ENCODE measurements around the gene CS.
"Not testable (repeated sequence)": the region's sequence is repeated elsewhere in the genome, so short reads cannot be mapped to it uniquely, and the experiment has no call there.

The CS gene

DNA sequence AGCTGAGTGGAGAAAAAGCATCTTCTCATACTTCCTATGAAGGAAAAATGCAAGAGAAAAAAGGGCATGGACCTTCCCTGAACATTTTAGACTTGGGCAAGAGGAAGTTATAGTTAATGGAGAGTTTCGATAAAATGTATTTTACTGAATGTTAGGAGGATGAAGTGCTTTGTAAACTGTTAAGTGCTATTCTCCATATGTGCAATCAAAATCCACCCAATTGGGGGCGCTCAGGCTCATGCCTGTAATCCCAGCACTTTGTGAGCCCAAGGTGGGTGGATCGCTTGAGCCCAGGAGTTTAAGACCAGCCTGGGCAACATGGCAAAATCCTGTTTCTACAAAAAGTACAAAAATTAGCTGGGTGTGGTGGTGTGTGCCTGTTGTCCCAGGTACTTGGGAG, 17.5 kb upstream of the CS start:
- no peak for DNase-seq

DNA sequence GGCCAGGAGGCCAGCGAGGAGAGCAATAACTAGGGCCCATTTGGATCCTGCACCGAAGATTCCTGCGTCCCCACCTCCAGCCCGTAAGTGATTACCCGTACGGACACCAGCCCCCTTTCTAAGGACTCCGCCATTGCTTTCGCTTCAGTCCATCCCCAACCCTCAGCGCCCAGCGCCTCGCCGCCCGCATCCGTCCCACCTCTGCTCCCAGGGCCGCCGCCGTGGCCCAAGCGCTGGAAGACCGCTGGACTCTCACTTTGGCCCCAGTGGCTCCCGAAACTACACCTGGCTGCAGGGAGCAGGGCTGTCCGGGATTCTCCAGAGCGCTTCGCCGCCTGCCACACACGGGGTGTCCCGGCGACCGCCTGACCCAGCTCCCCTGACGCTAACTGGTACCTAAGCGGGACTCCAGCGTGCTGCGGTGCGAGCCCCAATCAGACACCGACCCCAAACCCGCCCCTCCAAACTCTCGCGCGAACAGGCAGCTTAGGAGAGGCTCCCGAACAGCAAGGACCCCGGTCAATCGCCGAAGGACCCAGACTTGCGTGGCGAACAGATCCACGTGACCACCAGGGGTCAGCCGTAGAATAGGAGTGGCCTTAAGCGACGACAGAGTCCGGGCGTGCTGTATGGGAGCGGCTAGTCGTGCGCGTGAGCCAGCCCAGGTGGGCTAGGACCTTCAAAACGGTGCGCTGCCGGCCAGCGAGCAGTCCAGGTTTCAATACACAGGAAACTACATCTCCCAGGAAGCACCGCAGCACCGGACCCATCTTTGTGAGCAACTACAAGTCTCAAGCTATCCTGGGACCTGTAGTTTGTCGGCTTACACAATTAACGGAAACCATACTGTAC, 15.7 kb upstream of the CS start, which contains the start of gene CNPY2:
TSS of gene CNPY2 (minus strand) at position 367 of the 852 bp plus-strand sequence. CDS start 771 bp downstream, outside the sequence.
- DNase-seq, result peak; percentile 80

DNA sequence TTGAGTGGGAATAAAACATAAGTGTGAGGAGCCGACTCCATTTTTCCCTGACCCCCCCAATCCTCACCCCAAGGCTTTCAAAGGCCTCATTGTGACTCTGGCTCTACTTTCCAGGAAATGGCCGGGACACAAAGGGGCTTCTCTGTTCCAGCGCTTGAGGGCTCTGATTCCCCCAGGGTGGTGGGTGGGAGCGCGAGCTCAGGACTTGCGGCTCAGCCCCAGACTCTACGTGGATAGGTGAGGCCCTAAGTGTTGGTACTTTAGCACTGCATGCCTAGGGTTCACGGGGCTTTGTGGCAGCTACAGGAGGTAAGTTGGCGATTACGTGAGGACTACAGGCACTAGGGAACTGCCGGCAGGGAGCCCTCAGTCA, 15.1 kb upstream of the CS start:
- DNase-seq, result no peak

DNA sequence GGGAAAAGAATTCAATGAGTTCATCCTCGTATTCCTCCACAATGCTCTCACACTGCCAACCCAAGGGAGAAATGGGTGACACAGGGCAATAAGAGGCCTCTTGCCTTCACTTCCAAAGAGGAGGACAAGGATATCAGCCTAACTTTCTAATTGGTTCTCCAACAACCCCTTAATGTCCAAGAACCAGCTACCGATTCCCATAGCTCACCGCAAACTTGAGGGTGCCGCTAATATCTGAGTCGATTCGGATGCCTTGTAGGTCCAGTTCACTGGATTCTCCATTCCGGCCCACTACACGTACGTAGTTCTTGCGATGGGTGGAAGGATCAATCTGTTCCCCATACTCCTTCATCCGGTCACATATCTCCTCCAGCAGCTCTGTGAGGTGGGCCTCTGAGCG, 10.9 kb upstream of the CS start:
- DNase-seq, result no peak

DNA sequence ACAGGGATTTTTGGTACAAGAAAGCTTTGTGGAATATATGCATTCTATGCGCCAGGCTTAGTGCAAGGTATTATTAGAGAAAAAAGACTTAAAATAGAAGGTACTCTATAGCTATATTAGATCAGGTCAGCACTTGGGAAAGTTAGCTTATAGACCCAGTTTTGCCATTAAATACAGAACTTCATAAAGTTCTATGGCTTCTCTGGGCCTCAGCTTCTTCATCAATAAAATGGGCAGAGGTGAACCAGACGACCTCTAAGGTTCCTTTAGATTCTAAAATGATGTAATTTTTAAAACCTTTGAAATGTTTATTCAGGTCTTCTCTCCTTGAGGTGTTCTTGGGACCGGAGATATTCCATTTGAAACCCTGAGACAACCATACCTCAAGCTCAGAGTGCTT, 8.6 kb upstream of the CS start:
- DNase-seq, result no peak

DNA sequence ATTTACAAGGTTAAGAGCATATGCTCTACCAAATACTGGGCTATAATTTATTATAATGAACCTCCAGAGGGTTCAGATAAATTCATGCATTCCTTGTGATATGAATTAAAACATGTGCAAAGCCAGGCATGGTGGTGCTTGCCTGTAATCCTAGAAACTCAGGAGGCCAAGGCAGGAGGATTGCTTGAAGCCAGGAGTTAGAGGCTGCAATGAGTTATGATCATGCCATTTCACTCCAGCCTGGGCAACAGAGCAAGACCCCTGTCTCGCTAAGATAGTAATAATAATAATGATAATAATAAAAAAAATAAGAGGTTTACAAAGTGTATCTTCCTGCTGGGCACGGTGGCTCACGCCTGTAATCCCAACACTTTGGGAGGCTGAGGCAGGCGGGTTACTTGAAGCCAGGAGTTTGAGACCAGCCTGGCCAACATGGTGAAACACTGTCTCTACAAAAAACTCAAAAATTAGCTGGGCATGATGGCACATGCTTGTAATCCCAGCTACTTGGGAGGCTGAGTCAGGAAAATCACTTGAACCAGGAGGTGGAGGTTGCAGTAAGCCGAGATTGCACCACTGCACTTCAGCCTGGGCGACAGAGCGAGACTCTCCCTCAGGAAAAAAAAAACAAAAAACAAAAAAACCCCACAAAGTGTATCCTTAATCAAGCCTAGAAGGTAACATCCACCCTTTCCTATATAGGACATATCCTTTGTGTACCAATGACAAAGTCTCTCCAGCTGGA, 7.3 kb upstream of the CS start:
- DNase-seq, result no peak

DNA sequence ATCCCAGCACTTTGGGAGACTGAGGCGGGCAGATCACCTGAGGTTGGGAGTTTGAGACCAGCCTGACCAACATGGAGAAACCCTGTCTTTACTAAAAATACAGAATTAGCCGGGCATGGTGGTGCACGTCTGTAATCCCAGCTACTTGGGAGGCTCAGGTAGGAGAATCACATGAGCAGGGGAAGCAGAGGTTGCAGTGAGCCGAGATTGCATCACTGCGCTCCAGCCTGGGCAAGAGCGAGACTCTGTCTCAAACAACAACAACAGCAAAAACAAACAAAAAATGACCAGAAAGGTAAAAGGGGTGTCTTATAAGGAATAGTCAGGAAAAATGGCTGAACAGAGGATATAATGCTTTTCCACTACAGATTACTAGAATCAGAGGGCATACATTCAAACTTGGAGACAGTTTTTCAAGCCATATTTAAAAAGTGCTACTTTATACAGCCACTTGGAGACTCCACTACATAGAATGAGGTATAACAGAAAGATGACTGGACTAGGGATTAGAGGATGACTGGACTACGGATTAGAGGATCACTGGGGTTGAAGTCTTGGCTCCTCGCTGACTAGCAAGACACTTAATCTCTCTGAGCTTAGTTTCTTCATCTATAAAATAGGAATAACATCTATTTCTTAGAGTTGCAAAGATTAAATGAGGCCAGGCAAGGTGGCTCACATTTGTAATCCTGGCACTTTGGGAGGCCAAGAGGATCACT, 4.9 kb upstream of the CS start:
- no peak for DNase-seq

DNA sequence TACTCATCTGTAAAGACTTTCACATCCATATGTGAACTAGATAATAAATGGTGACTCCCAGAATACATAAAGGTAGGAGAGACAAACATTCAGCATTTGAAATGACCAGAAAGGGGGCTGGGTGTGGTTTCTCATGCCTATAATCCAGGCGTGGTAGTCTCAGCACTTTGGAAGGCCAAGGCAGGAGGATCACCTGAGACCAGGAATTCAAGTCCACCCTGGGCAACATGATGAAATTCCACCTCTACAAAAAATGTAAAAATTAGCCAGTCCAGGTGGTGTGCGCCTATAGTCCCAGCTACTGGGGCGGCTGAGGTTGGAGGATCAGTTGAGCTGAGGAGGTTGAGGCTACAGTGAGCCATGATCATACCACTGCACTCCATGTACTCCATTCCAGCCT, 4.1 kb upstream of the CS start:
- DNase-seq, result no peak

DNA sequence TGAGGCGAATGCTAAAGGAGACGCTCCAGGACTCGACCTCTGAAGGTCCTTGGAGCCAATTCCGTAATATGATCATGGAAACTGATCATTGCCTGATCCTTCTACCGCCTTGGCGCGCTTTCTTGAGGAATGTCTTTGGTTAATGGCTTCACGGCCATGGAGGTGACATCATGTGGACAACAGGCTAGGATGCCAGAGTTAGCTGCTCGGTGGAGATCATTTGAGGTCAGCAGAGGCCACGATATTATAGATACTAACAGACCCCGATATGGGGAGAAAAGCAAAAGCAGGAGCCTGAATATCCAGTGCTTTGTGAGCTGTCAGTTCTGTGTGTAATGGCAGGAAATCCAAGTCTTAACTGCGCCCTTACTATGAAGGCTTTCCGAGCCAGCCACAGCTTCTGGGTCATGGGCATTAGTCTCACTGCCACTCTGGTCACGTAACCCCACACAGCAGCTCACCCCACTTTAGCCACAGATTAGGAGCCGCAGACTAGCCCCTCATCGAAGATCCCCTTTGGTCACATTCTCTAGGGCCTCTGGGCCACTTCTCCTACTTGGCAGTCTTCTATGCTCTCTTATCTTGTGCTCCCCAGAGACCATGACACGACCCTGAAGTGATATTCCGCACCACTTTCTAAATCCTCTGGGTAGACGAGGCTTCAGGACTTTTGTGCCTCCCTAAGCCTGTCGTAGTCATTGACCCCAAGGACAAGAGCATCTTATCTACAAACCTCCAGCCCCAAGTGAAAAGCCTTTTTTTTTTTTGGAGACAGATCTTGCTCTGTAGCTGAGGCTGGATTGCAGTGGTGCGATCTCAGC, 724 bp upstream of the CS start:
- no peak for DNase-seq

DNA sequence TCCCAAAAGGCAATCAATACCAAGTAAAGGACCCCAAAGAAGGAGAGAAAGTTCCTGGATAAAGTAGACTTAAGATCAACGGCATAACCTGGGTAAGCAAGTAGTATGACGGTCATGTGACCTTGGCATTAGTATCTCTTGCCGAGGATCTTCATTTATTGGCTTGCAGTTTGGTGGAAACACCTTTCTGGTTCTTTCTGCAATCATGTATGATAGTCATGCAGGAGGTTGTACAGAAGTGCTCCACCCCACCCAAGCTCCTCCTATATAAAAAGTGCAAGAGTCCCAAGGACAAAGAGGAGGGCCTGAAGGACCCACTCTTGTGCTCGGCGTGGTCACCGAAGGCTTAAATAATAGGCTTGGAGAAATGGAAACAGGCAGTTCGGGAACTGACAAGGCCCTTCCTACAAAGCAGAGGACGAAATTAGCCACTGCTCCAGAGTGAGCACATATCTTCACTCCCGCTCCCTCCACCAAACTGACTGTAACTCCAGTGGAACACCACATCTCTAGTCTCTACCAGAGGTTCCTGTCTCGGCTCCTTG, 750 bp downstream of the CS start:
- DNase-seq, result no peak

DNA sequence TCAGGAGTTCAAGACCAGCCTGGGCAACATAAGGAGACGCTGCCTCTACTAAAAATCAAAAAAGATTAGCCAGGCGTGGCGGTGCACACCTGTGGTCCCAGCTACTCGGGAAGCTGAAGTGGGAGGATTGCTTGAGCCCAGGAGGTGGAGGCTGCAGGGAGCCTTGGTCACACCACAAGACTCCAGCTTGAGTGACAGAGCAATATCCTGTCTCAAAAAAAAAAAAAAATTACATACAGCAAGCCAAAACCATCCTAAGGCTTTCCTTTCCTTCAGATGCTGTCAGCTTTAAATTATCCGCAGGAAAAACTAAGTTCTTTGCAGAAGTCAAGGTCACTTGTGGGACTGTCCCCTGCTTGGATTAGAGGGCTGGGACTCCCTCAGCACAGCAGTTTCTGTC, 1.3 kb downstream of the CS start:
- no peak for DNase-seq

DNA sequence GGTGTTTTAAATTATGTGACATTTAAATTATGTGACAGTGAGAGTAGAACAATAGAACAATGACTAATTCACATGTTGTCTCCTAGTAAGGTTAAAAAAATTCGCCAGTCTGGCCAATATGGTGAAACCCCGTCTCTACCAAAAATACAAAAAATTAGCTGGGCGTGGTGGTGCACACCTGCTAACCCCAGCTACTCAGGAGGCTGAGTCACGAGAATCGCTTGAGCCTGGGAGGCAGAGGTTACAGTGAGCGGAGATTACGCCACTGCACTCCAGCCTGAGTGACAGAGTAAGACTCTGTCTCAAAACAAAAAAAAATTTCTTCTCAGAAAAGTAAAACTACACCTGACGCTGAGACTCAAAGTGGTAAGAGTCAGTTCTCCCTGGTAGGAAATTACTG, 2.7 kb downstream of the CS start:
- DNase-seq, result no peak

DNA sequence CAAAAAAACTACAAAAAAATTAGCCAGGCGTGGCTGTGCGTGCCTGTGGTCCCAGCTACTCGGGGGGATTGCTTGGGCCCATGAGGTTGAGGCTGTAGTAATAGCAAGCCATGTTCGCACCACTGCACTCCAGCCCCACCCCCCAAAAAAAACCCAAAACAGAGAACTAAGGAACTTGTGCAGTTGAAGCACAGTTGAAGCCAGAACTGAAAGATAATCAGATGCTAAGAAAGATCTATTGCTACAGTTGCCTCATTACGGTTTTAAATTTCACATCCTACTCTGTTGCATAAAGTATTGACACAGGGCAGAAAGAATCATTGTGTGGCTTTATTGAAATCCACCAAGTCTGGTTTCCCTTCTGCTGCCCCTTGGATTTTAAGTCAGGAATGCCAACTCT, 3.8 kb downstream of the CS start:
- no peak for DNase-seq

DNA sequence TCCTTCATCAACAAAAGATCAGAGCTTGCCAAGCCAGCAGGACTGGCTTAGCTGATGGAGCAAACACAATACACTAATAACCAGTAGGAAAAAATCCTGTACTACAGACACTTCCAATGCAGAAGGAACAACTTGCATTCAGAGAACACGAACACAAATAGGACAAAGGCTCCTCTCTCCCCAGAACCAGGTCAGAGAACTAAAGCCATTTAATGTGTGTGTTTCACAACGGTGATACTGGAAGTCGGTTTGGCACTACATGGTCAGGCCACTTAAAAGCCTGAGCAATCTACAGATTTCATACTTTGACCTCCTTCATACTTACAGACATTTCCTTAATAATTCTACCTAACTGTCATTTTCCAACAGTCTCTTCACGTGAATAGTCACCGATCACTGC, 6.3 kb downstream of the CS start:
- DNase-seq, result no peak

DNA sequence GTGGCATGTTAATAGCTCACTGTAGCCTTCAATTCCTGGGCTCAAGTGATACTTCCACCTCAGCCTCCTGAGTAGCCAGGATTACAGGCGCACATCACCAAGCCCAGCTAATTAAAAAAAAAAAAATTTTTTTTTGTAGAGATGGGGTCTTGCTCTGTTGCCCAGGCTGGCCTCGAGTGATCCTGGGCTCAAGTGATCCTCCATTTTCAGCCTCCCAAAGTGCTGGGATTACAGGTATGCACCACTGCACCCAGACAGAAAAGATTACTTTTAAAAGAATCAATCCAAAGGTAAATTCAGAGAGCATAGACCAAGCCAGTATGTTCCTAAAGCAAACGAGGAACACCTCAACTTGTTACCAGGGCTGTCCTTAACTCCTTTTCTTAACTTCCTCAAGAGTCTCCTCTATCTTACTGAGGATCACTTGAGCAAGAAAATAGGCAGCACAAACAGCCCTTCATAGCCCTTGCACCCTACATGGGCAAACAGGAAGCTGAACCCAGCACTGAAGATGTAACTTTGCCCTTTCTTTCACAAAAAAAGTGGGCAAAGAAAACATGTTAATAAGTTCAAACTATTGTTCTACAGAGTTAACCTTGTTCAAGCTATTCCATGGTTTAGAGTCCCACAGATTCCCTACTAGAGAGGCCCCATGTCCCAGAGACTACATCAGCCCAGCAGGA, 11.3 kb downstream of the CS start:
- DNase-seq, result no peak

DNA sequence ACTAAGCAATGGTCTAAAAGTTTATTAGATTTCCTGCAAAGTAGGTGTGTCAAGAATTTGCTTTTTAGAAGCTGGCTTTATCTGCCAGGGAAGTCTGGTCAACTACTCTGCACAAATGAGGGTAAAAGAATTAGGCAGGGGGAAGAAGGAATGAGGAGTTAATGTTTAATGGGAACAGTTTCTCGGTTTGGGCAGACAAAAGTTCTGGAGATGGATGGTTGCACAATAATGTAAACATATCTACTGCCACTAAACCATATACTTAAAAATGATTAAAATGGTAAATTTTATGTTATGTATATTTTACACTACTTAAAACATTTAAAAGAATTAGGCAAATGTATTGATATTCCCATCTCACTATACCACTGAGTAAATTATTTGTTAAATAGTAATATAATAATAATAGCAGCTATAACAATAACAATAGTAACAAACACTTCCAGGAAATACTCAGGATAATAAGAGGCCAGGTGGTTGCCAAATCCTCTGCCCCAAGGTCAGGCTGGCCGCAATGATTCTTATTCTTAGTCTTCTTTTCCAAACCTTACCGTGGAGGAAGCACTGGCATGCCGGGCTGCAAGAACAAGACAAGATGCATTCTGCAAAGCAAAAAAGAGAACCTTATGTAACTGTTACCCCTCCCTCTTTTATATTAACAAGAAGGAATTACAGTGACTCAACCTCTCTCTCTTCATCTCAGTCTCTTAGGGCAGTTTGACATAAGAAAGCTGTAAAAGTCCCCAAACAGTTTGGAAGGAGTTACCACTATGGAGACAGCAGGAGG, 13.9 kb downstream of the CS start:
- no peak for DNase-seq

DNA sequence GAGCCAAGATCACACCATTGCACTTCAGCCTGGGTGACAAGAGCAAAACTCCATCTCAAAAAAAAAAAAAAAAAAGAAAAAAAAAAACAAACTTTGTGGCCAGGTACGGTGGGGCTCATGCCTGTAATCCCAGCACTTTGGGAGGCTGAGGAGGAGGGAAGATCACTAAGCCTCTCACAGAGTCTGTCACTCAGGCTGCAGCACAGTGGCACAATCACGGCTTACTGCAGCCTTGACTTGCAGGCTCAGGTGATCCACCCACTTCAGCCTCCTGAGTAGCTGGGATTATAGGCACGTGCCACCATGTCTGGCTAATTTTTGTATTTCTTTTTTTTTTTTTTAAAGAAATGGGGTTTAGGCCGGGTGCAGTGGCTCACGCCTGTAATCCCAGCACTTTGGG, 15.9 kb downstream of the CS start:
- not testable (repeated sequence) for DNase-seq

DNA sequence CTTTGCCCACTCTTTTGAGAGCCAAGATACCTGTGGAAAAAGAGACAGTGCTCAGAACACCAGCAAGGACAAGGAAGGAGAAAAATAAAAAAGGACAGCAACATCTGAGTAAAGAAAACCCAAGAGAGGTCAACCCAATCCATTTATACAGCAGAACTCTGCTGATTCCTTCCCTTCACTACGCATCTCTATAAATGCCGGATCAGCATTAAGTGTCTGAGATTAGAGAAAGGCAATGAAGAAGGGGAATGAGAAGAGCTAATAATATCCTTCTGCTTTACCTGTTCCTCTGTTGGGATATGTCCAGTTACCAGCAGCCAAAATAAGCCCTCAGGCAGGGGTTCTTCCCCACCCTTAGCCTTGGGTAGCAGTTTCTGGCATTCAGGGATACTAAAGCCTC, 17.6 kb downstream of the CS start:
- DNase-seq, result no peak

DNA sequence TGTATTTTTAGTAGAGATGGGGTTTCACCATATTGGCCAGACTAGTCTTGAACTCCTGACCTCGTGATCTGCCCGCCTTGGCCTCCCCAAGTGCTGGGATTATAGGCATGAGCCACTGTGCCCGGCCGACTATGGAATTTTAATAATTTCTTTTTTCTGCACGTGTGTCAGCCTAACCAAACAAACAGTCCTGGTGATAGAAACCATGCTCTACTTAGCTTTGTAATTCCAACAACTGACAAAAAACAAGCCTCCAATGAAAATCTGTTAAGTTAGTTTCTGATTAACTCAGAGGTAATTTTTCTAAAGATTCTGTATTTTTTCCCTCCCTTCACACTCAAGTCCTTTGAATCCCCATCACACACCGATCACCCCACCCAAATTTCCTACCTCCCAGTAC, 18.1 kb downstream of the CS start:
- no peak for DNase-seq

DNA sequence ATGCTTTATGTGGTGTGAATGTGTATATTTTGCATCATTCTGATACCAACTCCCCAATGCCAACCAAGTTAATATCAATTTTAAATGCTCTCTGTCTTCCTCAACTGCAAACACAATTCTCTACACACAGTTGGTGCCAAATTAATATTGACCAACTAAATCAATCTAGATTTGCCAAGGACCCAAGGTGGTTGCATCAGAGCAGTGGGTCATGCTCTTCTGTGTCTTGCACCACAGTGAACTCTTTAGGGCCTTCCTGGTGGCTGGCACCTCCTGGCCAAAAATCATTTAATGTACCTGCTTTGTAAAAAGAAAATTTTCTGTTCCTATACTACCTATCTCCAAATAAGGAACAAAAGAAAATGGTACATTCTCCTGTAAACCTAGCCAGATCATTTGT, 19.3 kb downstream of the CS start:
- DNase-seq, result no peak

DNA sequence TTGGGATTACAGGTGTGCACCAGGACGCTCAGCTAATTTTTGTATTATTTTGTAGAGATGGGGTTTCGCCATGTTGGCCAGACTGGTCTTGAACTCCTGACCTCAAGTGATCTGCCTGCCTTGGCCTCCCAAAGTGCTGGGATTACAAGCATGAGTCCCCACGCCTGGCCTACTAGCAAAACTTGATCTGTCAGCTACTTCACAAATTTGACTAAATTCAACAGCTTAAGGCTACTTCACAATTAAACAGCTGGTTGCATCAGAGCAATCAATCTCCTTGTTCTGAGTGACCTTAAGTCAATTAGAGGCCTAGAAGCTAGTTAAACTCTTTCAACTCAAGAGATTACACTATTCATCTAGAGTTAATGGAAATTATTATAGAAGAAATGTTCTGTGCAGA, 21.2 kb downstream of the CS start:
- no peak for DNase-seq
